Pancreas (tissue), 10 donors: ENCODE results near the gene LETM1. TPM values are rescaled to one million over a fixed set of nuclear protein-coding genes. Genes with fewer than 3 reads are reported as not detected.

Experiments
- ATAC-seq, 4 donors: fragments of 200-7000 bp; cut with Tn5 transposase; one replicate each; pipeline versions ENCODE4 v1.8.0 to v1.9.1; 2020; ENCODE audit warnings: mild to moderate bottlenecking in 4 of 4, moderate library complexity in 4 of 4
- DNase-seq, 6 donors: peaks; one replicate each; pipeline ENCODE4 v3.0.0-alpha.2; 2020
- FAIRE-seq: peaks from 2 replicates; lab custom pipeline; 2012; peaks lifted over from hg19 to GRCh38; lab: Jason Lieb, UNC
- H3K27ac ChIP-seq, 4 donors: fragments of 200-600 bp; sonication (generic); 1 replicate in 3 of 4; 2 replicates in 1 of 4; pipeline versions ENCODE4 v1.5.0 to v1.8.0; 2020
- H3K27me3 ChIP-seq, 4 donors: fragments of 200-600 bp; one replicate each; pipeline ENCODE4 v1.8.0; 2021
- H3K36me3 ChIP-seq, 3 donors: fragments of 200-600 bp; sonication (generic) in 1 of 3; one replicate each; pipeline versions ENCODE4 v1.5.0 to v1.8.0; 2020 to 2021
- H3K4me1 ChIP-seq, 3 donors: fragments of 200-600 bp; one replicate each; pipeline ENCODE4 v1.8.0; 2021
- H3K4me3 ChIP-seq, 4 donors: fragments of 200-600 bp; sonication (generic) in 2 of 4; one replicate each; pipeline versions ENCODE4 v1.5.0 to v1.8.0; 2020 to 2021
- H3K9me3 ChIP-seq, 4 donors: fragments of 200-600 bp; one replicate each; pipeline ENCODE4 v1.8.0; 2021
- WGBS, 2 donors: extraction: QIAGEN DNeasy Blood & Tissue Kit; methylation state at CpG; one replicate each; pipeline ENCODE4 v1.1.7; 2013; 5-methylcytosine and 5-hydroxymethylcytosine counted together
- intact Hi-C, 3 donors: fragments of 100-400 bp; cut with DNase I; formaldehyde crosslinking; loops; one replicate each; pipeline versions ENCODE4 v1.11.1 to v1.14.2; 2022
- polyA plus RNA-seq, 2 donors: library from polyadenylated mRNA; stranded (reverse); fragments of 200-250 nt; gene quantifications; one replicate each; pipeline ENCODE4 v1.2.3, GENCODE V29; 2013
- total RNA-seq, 6 donors: library from RNA; stranded (reverse); fragmentation: NEBNext Ultra II Directional in 4 of 6; extraction: Animal tissue kit (Norgen Biotek cat#: 25700) in 4 of 6; gene quantifications; one replicate each; pipeline versions ENCODE4 v1.2.1 to v1.2.4, GENCODE V29; 2021 to 2023
- TF ChIP-seq, protein P1 (sequence below), 4 donors: fragments of 200-600 bp; sonication (generic) in 3 of 4; IDR thresholded peaks; one replicate each; pipeline versions ENCODE4 v1.5.0 to v1.8.0; 2021; ENCODE audit warnings: antibody characterized with exemption in 4 of 4
- donor health status: healthy with polysubstance abuse.
- donor health status: DM: no; HTN: no; CAD: no; lungs with moderate emphysema.
- donor health status: DM: no; HTN: no; CAD: no.
- donor health status: control.
- donor health status: control.
- donor health status: Bipolar disorder and iron deficiency.
- donor health status: DM: yes; HTN: yes; CAD: no.
- donor health status: DM: no; HTN: no; CAD: no.
- donor health status: DM: no; HTN: no; CAD: no.
- donor health status: DM: yes; HTN: yes; CAD: no.

The LETM1 gene
- total and polyA plus RNA-seq, 8 donors: 13.0 to 28.0 (median 19.3) TPM

DNA sequence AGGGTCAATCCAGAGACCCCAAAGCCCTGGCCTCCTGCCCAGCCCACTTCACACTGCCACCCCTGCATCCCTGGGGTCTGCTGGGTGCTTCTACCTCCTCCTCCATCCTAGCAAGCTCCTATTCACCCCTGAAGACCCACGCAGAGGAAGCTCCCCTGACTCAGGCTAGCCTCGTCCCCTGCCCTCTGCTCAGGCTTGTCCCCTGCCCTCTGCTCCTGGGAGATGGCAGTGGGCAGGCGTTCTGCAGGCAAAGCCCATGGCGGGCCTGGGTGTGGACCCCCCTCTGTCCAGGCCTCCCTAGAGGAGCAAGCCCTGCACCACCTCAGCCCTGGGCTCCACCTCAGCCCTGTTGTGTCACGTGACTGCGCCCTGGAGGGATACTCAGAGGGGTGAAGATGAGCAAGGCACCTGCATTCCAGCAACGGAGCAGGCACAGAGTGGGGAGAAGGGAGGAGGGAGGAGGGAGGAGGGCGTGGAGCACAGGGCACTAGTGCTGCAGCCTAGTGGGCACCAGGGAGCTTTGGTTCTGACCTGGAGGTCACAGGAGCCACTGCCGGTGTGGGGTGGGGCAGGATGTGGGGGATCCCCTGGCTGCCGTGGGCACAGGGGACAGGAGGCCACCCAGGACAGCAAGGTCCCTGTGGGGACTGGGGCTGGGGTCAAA lies 90.4 kb downstream of the LETM1 start:
- Histone ChIP-seq H3K4me3 (no peak overlapping the region), H3K36me3 (no peaks in the 10 kb centered on the region), H3K4me1 (peaks cover 0 to 2% (median 0%) of the 10 kb centered on the region in 3 donors), H3K27ac (peak overlapping the region; percentile 85 to 88 (median 86)), H3K9me3 (no peaks in the 10 kb centered on the region), H3K27me3 (no peaks in the 10 kb centered on the region)
- 68 to 69% methylated on average over 10 of the region's 10 CpGs for WGBS, 2 donors
- no peak for FAIRE-seq
- ATAC-seq: no peak
- TF ChIP-seq, protein P1, sequence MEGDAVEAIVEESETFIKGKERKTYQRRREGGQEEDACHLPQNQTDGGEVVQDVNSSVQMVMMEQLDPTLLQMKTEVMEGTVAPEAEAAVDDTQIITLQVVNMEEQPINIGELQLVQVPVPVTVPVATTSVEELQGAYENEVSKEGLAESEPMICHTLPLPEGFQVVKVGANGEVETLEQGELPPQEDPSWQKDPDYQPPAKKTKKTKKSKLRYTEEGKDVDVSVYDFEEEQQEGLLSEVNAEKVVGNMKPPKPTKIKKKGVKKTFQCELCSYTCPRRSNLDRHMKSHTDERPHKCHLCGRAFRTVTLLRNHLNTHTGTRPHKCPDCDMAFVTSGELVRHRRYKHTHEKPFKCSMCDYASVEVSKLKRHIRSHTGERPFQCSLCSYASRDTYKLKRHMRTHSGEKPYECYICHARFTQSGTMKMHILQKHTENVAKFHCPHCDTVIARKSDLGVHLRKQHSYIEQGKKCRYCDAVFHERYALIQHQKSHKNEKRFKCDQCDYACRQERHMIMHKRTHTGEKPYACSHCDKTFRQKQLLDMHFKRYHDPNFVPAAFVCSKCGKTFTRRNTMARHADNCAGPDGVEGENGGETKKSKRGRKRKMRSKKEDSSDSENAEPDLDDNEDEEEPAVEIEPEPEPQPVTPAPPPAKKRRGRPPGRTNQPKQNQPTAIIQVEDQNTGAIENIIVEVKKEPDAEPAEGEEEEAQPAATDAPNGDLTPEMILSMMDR (IDR thresholded peaks at IDR 0.05): no peak
- no peak for DNase-seq
- intact Hi-C loops: no loop called here

DNA sequence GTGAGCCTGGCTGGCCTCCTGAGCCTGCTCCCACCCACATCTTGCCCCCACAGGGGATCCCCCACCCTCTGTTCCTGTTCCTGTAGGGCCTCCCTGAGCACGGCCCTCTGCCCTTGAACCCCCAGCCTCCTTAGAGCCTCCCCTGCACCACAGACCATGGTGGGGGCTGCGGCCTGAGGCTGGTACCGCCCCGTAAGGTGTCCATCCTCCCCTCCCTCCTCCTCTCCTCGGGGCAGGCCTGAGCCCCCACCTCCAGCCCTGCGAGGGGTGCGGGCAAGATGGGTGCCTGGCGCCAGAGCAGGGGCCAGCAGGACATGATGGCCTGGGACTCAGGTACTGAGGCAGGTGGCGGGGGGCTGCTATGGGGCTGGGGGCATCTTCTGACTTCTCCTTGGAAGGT lies 91.3 kb downstream of the LETM1 start:
- FAIRE-seq: no peak
- intact Hi-C loops: loop anchor here in 1 of 3 donors (5.0 kb wide), 1 partner anchor 38 kb away; no protein-coding TSS in a partner anchor

DNA sequence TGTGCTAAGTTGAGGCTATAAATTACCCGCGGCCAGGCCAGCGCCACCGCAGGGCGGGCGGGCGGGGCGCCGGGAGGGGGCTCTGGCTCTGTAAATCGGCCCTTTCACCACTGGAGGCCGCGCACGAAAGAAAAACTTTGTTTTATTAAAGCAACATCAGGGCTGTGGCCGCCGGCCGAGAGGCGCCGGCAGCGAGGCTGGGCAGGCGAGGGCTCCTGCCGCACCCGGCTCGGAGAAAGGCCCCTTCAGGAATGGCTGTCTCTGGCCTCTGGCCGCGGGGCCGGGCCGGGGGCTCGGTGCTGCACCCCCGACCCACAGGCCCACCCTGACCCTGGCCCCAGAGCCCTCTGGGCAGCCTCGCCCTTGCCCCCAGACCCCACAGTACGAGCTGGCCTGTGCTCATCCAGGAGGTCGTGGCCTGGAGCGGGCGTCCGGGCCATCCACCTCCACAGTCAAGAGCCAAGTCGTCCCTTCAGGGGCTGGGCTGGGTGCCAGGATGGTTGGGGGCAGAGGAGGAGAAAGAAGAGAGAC lies 92.3 kb downstream of the LETM1 start:
- TF ChIP-seq, protein P1 (IDR thresholded peaks at IDR 0.05): peak in 1 of 4 donors; percentile 6
- FAIRE-seq (no peak), ATAC-seq (peak; percentile 6 to 39 (median 19)), DNase-seq (no peak)
- Histone ChIP-seq H3K27ac (peak overlapping the region in 3 of 4 donors; percentile 7 to 13 (median 12)), H3K4me1 (peaks cover 0 to 2% (median 0%) of the 10 kb centered on the region in 3 donors), H3K4me3 (no peak overlapping the region), H3K36me3 (no peaks in the 10 kb centered on the region), H3K9me3 (no peaks in the 10 kb centered on the region), H3K27me3 (no peaks in the 10 kb centered on the region)
- WGBS, 2 donors: 26% methylated on average over 29 to 36 of the region's 36 CpGs
- intact Hi-C loops: loop anchor here in 1 of 3 donors (5.0 kb wide), 1 partner anchor 39 kb away; no protein-coding TSS in a partner anchor

More for the DNA sequence above, 91.3 kb downstream of the LETM1 start:
- Histone ChIP-seq H3K27me3 (no peaks in the 10 kb centered on the region), H3K27ac (peak overlapping the region in 2 of 4 donors; percentile 86 to 88), H3K9me3 (no peaks in the 10 kb centered on the region), H3K36me3 (no peaks in the 10 kb centered on the region), H3K4me3 (no peak overlapping the region), H3K4me1 (peaks cover 0 to 2% (median 0%) of the 10 kb centered on the region in 3 donors)
- no peak for DNase-seq
- TF ChIP-seq, protein P1 (IDR thresholded peaks at IDR 0.05): no peak
- no peak for ATAC-seq
- WGBS, 2 donors: 83 to 90% methylated on average over 9 of the region's 9 CpGs

DNA sequence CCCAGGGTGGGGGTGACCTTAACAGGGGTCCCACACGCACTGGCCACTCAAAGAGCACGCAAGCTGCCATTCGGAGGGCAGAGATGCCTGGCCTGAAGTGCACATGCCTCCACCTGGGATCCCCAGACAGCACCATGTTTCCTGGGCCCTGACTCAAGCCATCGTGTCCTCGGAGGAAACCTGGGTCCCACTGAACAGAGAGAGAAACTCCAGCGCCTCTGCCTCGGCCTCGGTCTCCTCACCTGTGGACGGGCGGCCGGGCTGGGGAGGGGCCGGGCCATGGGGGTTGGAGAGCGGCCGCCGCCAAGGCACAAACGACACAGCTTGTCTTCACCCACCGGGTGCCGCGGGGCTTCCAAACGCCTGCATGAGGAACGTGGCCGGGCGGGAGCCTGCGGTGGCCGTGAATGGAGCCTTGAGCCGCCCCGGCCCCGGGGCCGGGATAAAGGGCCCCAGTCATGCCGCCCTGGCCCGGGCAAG lies 92.8 kb downstream of the LETM1 start:
- ATAC-seq: no peak

More for the DNA sequence above, 92.8 kb downstream of the LETM1 start:
- Histone ChIP-seq H3K4me3 (no peak overlapping the region), H3K36me3 (no peaks in the 10 kb centered on the region), H3K9me3 (no peaks in the 10 kb centered on the region), H3K27ac (peak overlapping the region in 1 of 4 donors; percentile 12), H3K27me3 (no peaks in the 10 kb centered on the region), H3K4me1 (peaks cover 0 to 2% (median 0%) of the 10 kb centered on the region in 3 donors)
- FAIRE-seq (no peak), DNase-seq (no peak)
- TF ChIP-seq, protein P1 (IDR thresholded peaks at IDR 0.05): no peak
- intact Hi-C loops: loop anchor here in 1 of 3 donors (5.0 kb wide), 1 partner anchor 39 kb away; no protein-coding TSS in a partner anchor
- 39 to 41% methylated on average over 27 to 31 of the region's 31 CpGs for WGBS, 2 donors
